K562 (cell line): Measurements from ENCODE around the gene CLIC1. TPM values are rescaled to one million over a fixed set of nuclear protein-coding genes. Genes with fewer than 3 reads are reported as not detected.
A peak's percentile ranks its signal among the peaks of the same experiment; 100 is the strongest.

Experiments
- ATF1 ChIP-seq, 2 experiments: fragments of 450-650 bp in 1 of 2; IDR thresholded peaks; 2 replicates each; pipeline ENCODE4 v1.6.1; 2016; ENCODE audit warnings: missing compliant biosample characterization in 1 of 2, missing genetic modification characterization in 1 of 2
- CEBPB ChIP-seq: fragments of 450-650 bp; IDR thresholded peaks from 2 replicates; pipeline ENCODE4 v1.6.1; 2016; ENCODE audit warnings: missing genetic modification characterization, missing compliant biosample characterization
- CHD1 ChIP-seq: fragments of 200-600 bp; sonication (generic); IDR thresholded peaks from one replicate; pipeline ENCODE4 v1.6.1; 2012; ENCODE audit warnings: mild to moderate bottlenecking, moderate library complexity, low read length, inconsistent platforms
- DNMT1 ChIP-seq: fragments of 450-650 bp; IDR thresholded peaks from 2 replicates; pipeline ENCODE4 v1.6.1; 2016; ENCODE audit warnings: antibody characterized with exemption, mild to moderate bottlenecking
- E2F1 ChIP-seq: sonication (generic); formaldehyde crosslinking; IDR thresholded peaks from 2 replicates; pipeline ENCODE4 v1.8.1; 2023; ENCODE audit warnings: mild to moderate bottlenecking, missing genetic modification reagents, moderate library complexity
- E2F8 ChIP-seq: fragments of 450-650 bp; IDR thresholded peaks from 2 replicates; pipeline ENCODE4 v1.7.1; 2018; ENCODE audit warnings: mild to moderate bottlenecking, low read depth; ENCODE audit not compliant: partially characterized antibody
- ELF4 ChIP-seq: fragments of 450-650 bp; formaldehyde crosslinking; IDR thresholded peaks from 2 replicates; pipeline ENCODE4 v1.4.0; 2022; ENCODE audit warnings: missing genetic modification characterization
- EZH2 ChIP-seq: IDR thresholded peaks from 2 replicates; pipeline ENCODE4 v1.6.1; 2012; ENCODE audit warnings: low read depth, mild to moderate bottlenecking, inconsistent platforms, low read length, borderline replicate concordance
- GTF2F1 ChIP-seq: IDR thresholded peaks from 2 replicates; pipeline ENCODE4 v1.6.1; 2011; ENCODE audit warnings: low read depth, low read length, improper control_type of control experiment
- HNRNPUL1 ChIP-seq: fragments of 200-400 bp; formaldehyde crosslinking; IDR thresholded peaks from 2 replicates; pipeline ENCODE4 v1.6.1; 2017; ENCODE audit warnings: low read length
- IFI16 ChIP-seq: fragments of 250-450 bp; sonication (Bioruptor Pico); IDR thresholded peaks from 2 replicates; pipeline ENCODE4 v2.1.2; 2022; ENCODE audit warnings: mild to moderate bottlenecking, inconsistent platforms
- IRF1 ChIP-seq: sonication (generic); formaldehyde crosslinking; IDR thresholded peaks from 2 replicates; pipeline ENCODE4 v1.8.0; 2022; ENCODE audit warnings: missing genetic modification reagents, mild to moderate bottlenecking, borderline replicate concordance
- KAT8 ChIP-seq: fragments of 450-650 bp; IDR thresholded peaks from 2 replicates; pipeline ENCODE4 v1.6.1; 2016; ENCODE audit warnings: low read depth, mild to moderate bottlenecking
- PTTG1 ChIP-seq: fragments of 450-650 bp; IDR thresholded peaks from 2 replicates; pipeline ENCODE4 v1.6.1; 2016; ENCODE audit warnings: low read depth, mild to moderate bottlenecking, missing genetic modification characterization, missing compliant biosample characterization
- SIN3A ChIP-seq, 2 experiments: fragments of 150-350 bp in 1 of 2; IDR thresholded peaks; 2 replicates each; pipeline ENCODE4 v1.6.1; 2011 to 2016; ENCODE audit warnings: borderline replicate concordance in 2 of 2, low read depth in 2 of 2, low read length in 2 of 2, mild to moderate bottlenecking in 2 of 2, moderate library complexity in 2 of 2; ENCODE audit not compliant: control insufficient read depth in 1 of 2
- SRSF7 ChIP-seq: fragments of 200-400 bp; formaldehyde crosslinking; optimal IDR thresholded peaks from 2 replicates; pipeline ENCODE3; 2017; ENCODE audit warnings: mild to moderate bottlenecking, low read depth, low read length
- TAL1 ChIP-seq: fragments of 450-650 bp; IDR thresholded peaks from 2 replicates; pipeline ENCODE4 v1.6.1; 2016; ENCODE audit warnings: mild to moderate bottlenecking
- XRCC3 ChIP-seq: fragments of 450-650 bp; IDR thresholded peaks from 2 replicates; pipeline ENCODE4 v1.6.1; 2017; ENCODE audit warnings: mild to moderate bottlenecking, moderate library complexity
- YY1 ChIP-seq, 3 experiments: IDR thresholded peaks; 2 replicates each; pipeline ENCODE4 v1.6.1; 2011; ENCODE audit warnings: low read length in 2 of 3, mild to moderate bottlenecking in 2 of 3, moderate library complexity in 2 of 3, borderline replicate concordance in 1 of 3, control low read depth in 1 of 3, low read depth in 1 of 3; ENCODE audit not compliant: insufficient read depth in 3 of 3, insufficient replicate concordance in 2 of 3, control insufficient read depth in 1 of 3, insufficient read length in 1 of 3; ENCODE audit errors: extremely low read depth in 1 of 3
- ZKSCAN1 ChIP-seq: fragments of 150-350 bp; IDR thresholded peaks from 2 replicates; pipeline ENCODE4 v1.6.1; 2016; ENCODE audit warnings: low read depth, low read length
- ZNF165 ChIP-seq: fragments of 250-450 bp; sonication (Bioruptor Pico); IDR thresholded peaks from 2 replicates; pipeline ENCODE4 v1.4.0; 2020; ENCODE audit warnings: borderline replicate concordance
- ZNF282 ChIP-seq: sonication (generic); formaldehyde crosslinking; IDR thresholded peaks from 2 replicates; pipeline ENCODE4 v1.8.1; 2023; ENCODE audit warnings: missing genetic modification reagents
- ZNF644 ChIP-seq: fragments of 200-800 bp; sonication (Bioruptor generic); IDR thresholded peaks from 2 replicates; pipeline ENCODE4 v1.6.1; 2016; ENCODE audit warnings: low read depth, missing genetic modification characterization, missing compliant biosample characterization
- polyA plus RNA-seq, 8 experiments: library from polyadenylated mRNA; depleted of rRNA in 4 of 8; stranded (reverse) in 5 of 8; unstranded in 3 of 8; fragments of >200 nt; fragmentation: Nextera tagmentation in 2 of 8; fragmentation: Illumina TruSeq in 1 of 8; extraction: Ambion mirVana in 2 of 8; extraction: Trizol in 1 of 8; gene quantifications; 2 replicates each; pipeline versions ENCODE4 v1.2.1 to v1.2.3, GENCODE V29; 2011 to 2014; ENCODE audit warnings: inconsistent platforms in 1 of 8, missing spikeins in 1 of 8
- total RNA-seq, 7 experiments: library from RNA; depleted of rRNA in 6 of 7; stranded (reverse); fragments of >200 nt in 6 of 7; fragmentation: Illumina TruSeq in 2 of 7; extraction: Trizol in 2 of 7; gene quantifications; 2 replicates each; pipeline versions ENCODE4 v1.2.1 to v1.2.3, GENCODE V29; 2011 to 2021; ENCODE audit warnings: low replicate concordance in 1 of 7

Gene CLIC1
- total and polyA plus RNA-seq, 9 of the 15 experiments (the other 6 are each of a cell fraction or from before 2014, with no cell fraction given), result 1,267 to 2,419 (median 1,808) TPM

- TF ChIP-seq CHD1, result peak; percentile 99
- peak; percentile 61; the same call in 1 of the 2 replicates for TF ChIP-seq ZNF165 (CRISPR knock-in tag)
- no peak for TF ChIP-seq SRSF7
- TF ChIP-seq IRF1 (CRISPR knock-in tag), result no peak; the same call in 1 of the 2 replicates
- no peak for TF ChIP-seq KAT8
- TF ChIP-seq XRCC3, result no peak
- TF ChIP-seq ZNF644, result 0 out of 2 replicates have a peak, but pooled peaks have one; percentile 40
- TF ChIP-seq ELF4 (CRISPR knock-in tag), result no peak
- TF ChIP-seq IFI16 (CRISPR knock-in tag), result no peak
- TF ChIP-seq E2F1 (CRISPR knock-in tag), result peak; percentile 3; the same call in 1 of the 2 replicates
- no peak for TF ChIP-seq HNRNPUL1
- 0 out of 2 replicates have a peak, but pooled peaks have one; percentile 60 for TF ChIP-seq DNMT1
- no peak for TF ChIP-seq EZH2
- 0 out of 2 replicates have a peak, but pooled peaks have one; percentile 59 for TF ChIP-seq ZKSCAN1
- TF ChIP-seq GTF2F1, result no peak; the same call in 1 of the 2 replicates
- peak; percentile 67 for TF ChIP-seq ATF1 (CRISPR knock-in tag; IDR thresholded peaks at IDR 0.05)
- TF ChIP-seq ATF1 (tag; IDR thresholded peaks at IDR 0.05), result peak; percentile 98
- no peak for TF ChIP-seq PTTG1 (tag)
- peak; percentile 71 to 95 for TF ChIP-seq SIN3A (IDR thresholded peaks at IDR 0.05; ENCODE audit: borderline replicate concordance in 2 of 2, control insufficient read depth in 1 of 2, low read depth in 2 of 2, low read length in 2 of 2)
- TF ChIP-seq TAL1, result no peak; the same call in 1 of the 2 replicates
- peak; percentile 33 for TF ChIP-seq E2F8
- TF ChIP-seq ZNF282 (CRISPR knock-in tag), result no peak
- TF ChIP-seq YY1 (IDR thresholded peaks at IDR 0.05; ENCODE audit: borderline replicate concordance in 1 of 3, control insufficient read depth in 1 of 3, extremely low read depth in 1 of 3, insufficient read depth in 3 of 3, insufficient read length in 1 of 3, insufficient replicate concordance in 2 of 3, low read depth in 1 of 3, low read length in 2 of 3), result peak in 2 of 3 experiments; percentile 83 to 86
- TF ChIP-seq CEBPB (tag), result peak; percentile 100
Measured at GRCh38 chr6:31702819-31703716, 33.3 kb downstream of the CLIC1 start, which contains the start of gene ABHD16A (continued).
